T follicular helper cell (primary cell): Measurements from ENCODE around the gene QARS1.

Experiments used
- DNase-seq: peaks from one replicate; pipeline ENCODE4 v3.0.0-alpha.2; 2020; ENCODE audit warnings: low read depth

Gene QARS1

GRCh38 chr3:49120438-49121131 lies 16.0 kb upstream of the QARS1 start, which contains the start of gene USP19:
TSS of gene USP19 (minus strand) at chr3:49120823. CDS start at chr3:49119145, 1,678 bp downstream.
- DNase-seq, result peak; percentile 91

- no peak for DNase-seq
Observed at GRCh38 chr3:49120096-49120437, 15.5 kb upstream of the QARS1 start.

- no peak for DNase-seq
Observed at GRCh38 chr3:49119439-49119838, 14.9 kb upstream of the QARS1 start.

GRCh38 chr3:49119036-49119435 lies 14.5 kb upstream of the QARS1 start:
- DNase-seq, result no peak

- DNase-seq, result no peak
Observed at GRCh38 chr3:49112262-49112661, 7.7 kb upstream of the QARS1 start.

GRCh38 chr3:49111347-49111746 lies 6.8 kb upstream of the QARS1 start:
- no peak for DNase-seq

GRCh38 chr3:49110780-49111179 lies 6.2 kb upstream of the QARS1 start:
- DNase-seq, result no peak

- no peak for DNase-seq
Observed at GRCh38 chr3:49108346-49108745, 3.8 kb upstream of the QARS1 start.

GRCh38 chr3:49104052-49104426 lies 518 bp downstream of the QARS1 start:
- no peak for DNase-seq

- DNase-seq, result no peak
Observed at GRCh38 chr3:49100046-49100615, 4.4 kb downstream of the QARS1 start.

GRCh38 chr3:49098910-49099630 lies 5.5 kb downstream of the QARS1 start:
- no peak for DNase-seq

GRCh38 chr3:49098429-49098828 lies 6.1 kb downstream of the QARS1 start:
- no peak for DNase-seq

GRCh38 chr3:49093853-49094767 lies 10.4 kb downstream of the QARS1 start, which contains the start of gene QRICH1:
TSS of gene QRICH1 (minus strand) at chr3:49094071. CDS start at chr3:49077017, 17,054 bp downstream.
- DNase-seq, result peak; percentile 95

- peak; percentile 71 for DNase-seq
Observed at GRCh38 chr3:49092938-49093852, 11.4 kb downstream of the QARS1 start.

GRCh38 chr3:49081429-49081828 lies 23.1 kb downstream of the QARS1 start:
- DNase-seq, result no peak

GRCh38 chr3:49079270-49079669 lies 25.3 kb downstream of the QARS1 start:
- DNase-seq, result no peak

- DNase-seq, result no peak
Observed at GRCh38 chr3:49076646-49077045, 27.9 kb downstream of the QARS1 start.

- no peak for DNase-seq
Observed at GRCh38 chr3:49076116-49076515, 28.4 kb downstream of the QARS1 start.

GRCh38 chr3:49058011-49058410 lies 46.5 kb downstream of the QARS1 start:
- no peak for DNase-seq

- no peak for DNase-seq
Observed at GRCh38 chr3:49057268-49057667, 47.3 kb downstream of the QARS1 start.

GRCh38 chr3:49054344-49054862 lies 50.2 kb downstream of the QARS1 start:
- no peak for DNase-seq
